ENCODE results near the gene RSBN1. TPM values are rescaled to one million over a fixed set of nuclear protein-coding genes. Genes with fewer than 3 reads are reported as not detected.

Gene RSBN1
- total RNA-seq = 5.6 and 7.4 TPM in 2 replicates

DNA sequence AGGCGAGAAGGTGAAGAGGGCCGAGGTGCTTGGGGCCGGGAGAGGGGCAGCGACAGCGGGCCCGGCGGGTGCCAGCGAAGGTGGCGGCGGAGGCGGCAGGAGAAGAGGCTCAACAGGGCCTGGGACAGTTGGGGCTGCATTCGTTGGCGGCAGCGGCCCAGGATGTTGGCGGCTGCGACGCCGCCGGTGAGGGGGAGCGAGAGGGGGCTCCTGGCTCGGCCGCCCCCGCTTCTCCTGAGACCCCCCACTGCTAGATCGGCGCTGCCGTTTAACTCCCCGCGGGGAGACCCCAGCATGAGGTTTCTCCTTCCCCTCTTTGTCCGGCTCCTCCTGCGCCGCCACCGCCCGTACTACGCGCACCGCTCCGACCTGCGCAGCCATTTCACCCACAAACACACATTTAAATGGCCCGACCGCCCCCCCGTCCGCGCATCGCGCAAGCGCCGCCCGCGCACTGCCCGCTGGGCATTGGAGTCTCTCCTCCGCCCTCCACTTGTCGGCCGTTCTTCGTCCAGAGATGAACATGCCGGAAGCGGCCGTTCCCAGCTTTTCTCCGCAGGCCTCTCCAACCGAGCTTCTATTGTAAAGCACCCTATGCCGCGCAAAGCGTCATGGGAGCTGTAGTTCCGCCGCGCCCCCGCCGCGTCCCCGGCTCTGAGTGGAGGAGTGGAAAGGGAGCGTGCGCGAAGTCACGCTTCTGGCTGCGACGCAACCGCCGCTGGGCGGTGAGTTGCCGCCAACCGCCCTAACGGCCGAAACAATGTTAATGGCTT is at the start of gene RSBN1:
RSBN1 (minus strand) TSS at position 589 of the 773 bp plus-strand sequence; CDS start at position 525, 64 bp downstream.

DNA sequence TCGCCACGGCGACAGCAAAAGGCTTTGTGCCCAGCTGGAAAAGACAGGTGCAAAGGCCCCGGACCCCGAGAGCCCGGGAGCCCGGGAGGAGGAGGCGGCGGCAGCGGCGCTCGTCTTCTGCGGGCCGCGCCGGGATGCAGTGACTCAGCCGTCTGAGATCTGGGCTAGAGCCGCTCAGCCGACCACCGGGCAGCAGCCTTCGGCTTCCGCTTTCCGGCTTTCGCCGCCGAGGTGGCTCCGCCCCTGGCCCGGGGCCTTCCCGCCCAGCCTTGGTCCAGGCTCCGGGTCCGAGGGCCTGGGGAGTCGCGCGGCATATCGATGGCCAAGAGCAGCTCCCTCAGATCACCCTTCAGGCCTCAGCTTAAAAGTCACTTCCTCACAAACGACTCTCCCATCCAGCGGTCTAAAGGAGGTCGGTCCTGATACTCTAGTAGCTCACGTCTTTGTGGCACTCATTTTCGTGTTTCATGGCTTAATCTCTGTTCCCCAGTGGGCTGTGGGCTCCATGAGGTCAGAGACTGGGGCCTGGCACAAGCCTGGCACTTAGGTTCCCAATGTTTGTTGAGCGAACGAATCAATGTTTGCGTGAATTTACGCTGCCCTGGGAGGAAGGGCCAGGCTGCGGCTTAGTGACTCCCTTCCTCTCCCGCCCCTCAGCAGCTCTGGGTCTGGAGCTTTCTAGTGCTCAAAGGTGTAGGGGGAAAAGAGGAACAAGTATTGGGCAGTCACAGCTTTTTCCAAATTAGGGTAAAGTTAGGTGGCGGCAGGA is 52.8 kb downstream of the RSBN1 start, which contains the start of gene PHTF1:
PHTF1 (minus strand) TSS at position 154 of the 769 bp plus-strand sequence. CDS start 783 bp downstream, outside the sequence.

Other genes with a start within 250 kb of the RSBN1 start
- 22.7 and 24.8 TPM in 2 replicates for gene PHTF1, start 53.0 kb downstream of the RSBN1 start, total RNA-seq
- 0.45 and 0.84 TPM in 2 replicates for gene PTPN22, start 59.2 kb upstream of the RSBN1 start, total RNA-seq
- not detected in 2 replicates for gene BCL2L15, start 75.1 kb upstream of the RSBN1 start, total RNA-seq
- gene AP4B1, start 92.3 kb upstream of the RSBN1 start, total RNA-seq = 16.5 and 19.7 TPM in 2 replicates
- gene DCLRE1B, start 92.8 kb upstream of the RSBN1 start, total RNA-seq = 8.6 and 11.3 TPM in 2 replicates
- 13.1 and 13.4 TPM in 2 replicates for gene HIPK1, start 116.8 kb upstream of the RSBN1 start, total RNA-seq
- gene OLFML3, start 167.0 kb upstream of the RSBN1 start, total RNA-seq = 48.1 and 48.5 TPM in 2 replicates

Data from bronchus fibroblast of lung (primary cell).